Thoracic aorta (tissue), 2 donors: ENCODE measurements around the gene MICB. TPM values are rescaled to one million over a fixed set of nuclear protein-coding genes. Genes with fewer than 3 reads are reported as not detected.

Experiments
- ATAC-seq: fragments of 150-250 bp; one replicate; pipeline ENCODE4 v1.8.0; 2017; ENCODE audit warnings: low read depth; ENCODE audit not compliant: insufficient number of reproducible peaks, low FRiP score
- DNase-seq: peaks from one replicate; pipeline ENCODE4 v3.0.0-alpha.2; 2020; ENCODE audit warnings: low spot score
- H3K27ac ChIP-seq, 2 donors: fragments of 200-600 bp; sonication (generic); 1 replicate in 1 of 2; 2 replicates in 1 of 2; pipeline ENCODE4 v1.5.1; 2016; ENCODE audit warnings: mild to moderate bottlenecking in 2 of 2, moderate library complexity in 2 of 2
- H3K27me3 ChIP-seq: fragments of 200-600 bp; sonication (generic); replicated peaks from 2 replicates; pipeline ENCODE4 v1.6.0; 2016; ENCODE audit warnings: mild to moderate bottlenecking; ENCODE audit not compliant: insufficient read depth
- H3K36me3 ChIP-seq: fragments of 200-600 bp; sonication (generic); one replicate; pipeline ENCODE4 v1.5.1; 2016
- H3K4me1 ChIP-seq, 2 donors: fragments of 200-600 bp; sonication (generic); 1 replicate in 1 of 2; 2 replicates in 1 of 2; pipeline versions ENCODE4 v1.5.1 to v1.6.0; 2016; ENCODE audit warnings: low read depth in 2 of 2, mild to moderate bottlenecking in 1 of 2; ENCODE audit not compliant: control insufficient read depth in 1 of 2
- H3K4me3 ChIP-seq: fragments of 200-600 bp; sonication (generic); 2 replicates; pipeline ENCODE4 v1.5.1; 2016; ENCODE audit warnings: mild to moderate bottlenecking
- H3K9me3 ChIP-seq: fragments of 200-600 bp; sonication (generic); 2 replicates; pipeline ENCODE4 v1.5.1; 2016
- total RNA-seq, 2 donors: library from RNA; depleted of rRNA; stranded (reverse); fragments of >200 nt; gene quantifications; one replicate each; pipeline versions ENCODE4 v1.1.0 to v1.2.3, GENCODE V29; 2016
- TF ChIP-seq, protein P1 (sequence below): fragments of 200-600 bp; sonication (generic); IDR thresholded peaks from one replicate; pipeline ENCODE4 v1.5.1; 2019; ENCODE audit warnings: antibody characterized with exemption

MICB gene
- total RNA-seq, 2 donors from 2014 or later: 4.1 to 6.6 TPM

DNA sequence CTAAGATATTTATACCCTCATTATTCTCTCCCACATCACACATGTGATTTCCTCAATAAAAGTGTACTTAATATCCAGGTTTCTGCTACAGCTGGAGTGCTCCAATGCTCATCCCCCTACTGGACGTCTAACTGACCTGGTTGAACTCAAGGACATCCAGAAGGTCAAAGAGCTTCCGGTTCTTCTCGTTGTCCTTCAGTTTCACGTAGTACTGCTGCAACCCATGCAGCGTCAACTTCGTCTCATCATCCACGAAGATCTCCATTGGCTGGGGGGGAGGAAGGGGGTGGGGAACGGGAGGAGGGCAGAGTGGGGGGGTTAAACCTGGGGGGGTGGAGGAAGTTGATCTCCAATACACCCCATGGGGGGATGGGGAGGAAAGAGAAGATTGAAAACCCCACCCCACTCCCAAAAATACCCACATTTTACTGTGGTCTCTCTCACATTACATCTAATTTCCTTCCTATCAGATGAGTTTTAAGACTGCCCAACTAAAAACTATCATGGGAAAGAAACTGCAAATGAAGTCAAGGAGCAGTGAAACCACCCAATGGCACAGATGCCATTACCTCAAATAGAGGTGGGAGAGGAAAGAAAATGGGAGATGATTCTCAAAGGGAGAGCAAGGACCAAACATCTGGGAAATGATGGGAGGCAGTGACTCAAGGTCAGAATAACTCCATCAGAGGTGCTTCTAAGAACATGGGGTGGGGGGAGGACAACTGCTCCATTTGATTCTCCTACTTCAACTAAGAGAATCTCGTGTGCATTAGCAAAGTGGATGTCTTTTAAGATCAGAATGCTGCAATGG is 34.9 kb downstream of the MICB start:
- DNase-seq (no peak), ATAC-seq (no peak)
- no peak overlapping the region for H3K4me3 ChIP-seq
- TF ChIP-seq, protein P1, sequence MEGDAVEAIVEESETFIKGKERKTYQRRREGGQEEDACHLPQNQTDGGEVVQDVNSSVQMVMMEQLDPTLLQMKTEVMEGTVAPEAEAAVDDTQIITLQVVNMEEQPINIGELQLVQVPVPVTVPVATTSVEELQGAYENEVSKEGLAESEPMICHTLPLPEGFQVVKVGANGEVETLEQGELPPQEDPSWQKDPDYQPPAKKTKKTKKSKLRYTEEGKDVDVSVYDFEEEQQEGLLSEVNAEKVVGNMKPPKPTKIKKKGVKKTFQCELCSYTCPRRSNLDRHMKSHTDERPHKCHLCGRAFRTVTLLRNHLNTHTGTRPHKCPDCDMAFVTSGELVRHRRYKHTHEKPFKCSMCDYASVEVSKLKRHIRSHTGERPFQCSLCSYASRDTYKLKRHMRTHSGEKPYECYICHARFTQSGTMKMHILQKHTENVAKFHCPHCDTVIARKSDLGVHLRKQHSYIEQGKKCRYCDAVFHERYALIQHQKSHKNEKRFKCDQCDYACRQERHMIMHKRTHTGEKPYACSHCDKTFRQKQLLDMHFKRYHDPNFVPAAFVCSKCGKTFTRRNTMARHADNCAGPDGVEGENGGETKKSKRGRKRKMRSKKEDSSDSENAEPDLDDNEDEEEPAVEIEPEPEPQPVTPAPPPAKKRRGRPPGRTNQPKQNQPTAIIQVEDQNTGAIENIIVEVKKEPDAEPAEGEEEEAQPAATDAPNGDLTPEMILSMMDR: no peak
- H3K36me3 ChIP-seq: peaks cover 63% of the 10 kb centered on the region
- no peaks in the 10 kb centered on the region for H3K27me3 ChIP-seq
- no peak overlapping the region for H3K27ac ChIP-seq
- H3K4me1 ChIP-seq: no peaks in the 10 kb centered on the region
- H3K9me3 ChIP-seq: no peaks in the 10 kb centered on the region

DNA sequence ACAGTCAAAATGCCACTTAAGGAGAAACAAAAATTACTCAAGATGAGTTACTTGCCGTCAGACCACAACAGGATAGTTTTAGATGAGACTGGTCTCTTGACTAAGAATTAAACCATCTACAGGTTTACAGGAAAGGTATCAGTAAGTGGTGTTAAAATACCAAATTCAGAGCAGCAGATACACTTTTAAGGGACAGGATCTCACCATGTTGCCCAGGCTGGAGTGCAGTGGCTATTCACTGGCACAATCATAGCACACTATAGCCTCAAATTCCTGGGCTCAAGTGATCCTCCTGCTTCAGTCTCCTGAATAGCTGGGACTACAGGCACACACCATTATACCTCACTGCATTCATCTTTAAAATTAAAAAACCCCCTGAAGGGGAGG is 35.5 kb downstream of the MICB start:
- DNase-seq (no peak), ATAC-seq (no peak)
- peaks cover 67% of the 10 kb centered on the region for H3K36me3 ChIP-seq
- no peak overlapping the region for H3K27ac ChIP-seq
- TF ChIP-seq, protein P1: no peak
- H3K27me3 ChIP-seq: no peaks in the 10 kb centered on the region
- H3K9me3 ChIP-seq: no peaks in the 10 kb centered on the region
- H3K4me1 ChIP-seq: peaks cover 0 to 2% of the 10 kb centered on the region in 2 donors
- H3K4me3 ChIP-seq: no peak overlapping the region

DNA sequence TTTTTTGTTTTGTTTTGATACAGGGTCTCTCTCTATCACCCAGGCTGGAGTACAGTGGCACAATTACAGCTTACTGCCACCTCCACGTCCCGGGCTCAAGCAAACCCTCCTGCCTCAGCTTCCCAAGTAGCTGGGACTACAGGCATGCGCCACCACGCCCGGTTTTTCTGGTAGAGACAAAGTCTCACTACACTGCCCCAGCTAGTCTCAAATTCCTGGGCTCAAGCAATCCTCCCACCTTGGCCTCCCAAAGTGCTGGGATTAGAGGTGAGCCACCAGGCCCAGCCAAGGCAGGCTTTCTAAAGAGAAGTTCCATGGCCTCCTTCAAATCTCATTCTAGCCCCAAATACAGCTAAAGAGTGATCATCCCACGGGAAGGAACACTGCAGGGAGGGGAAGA is 36.1 kb downstream of the MICB start:
- no peak overlapping the region for H3K27ac ChIP-seq
- DNase-seq (no peak), ATAC-seq (no peak)
- H3K9me3 ChIP-seq: no peaks in the 10 kb centered on the region
- TF ChIP-seq, protein P1: no peak
- peaks cover 2 to 7% of the 10 kb centered on the region in 2 donors for H3K4me1 ChIP-seq
- peaks cover 73% of the 10 kb centered on the region for H3K36me3 ChIP-seq
- H3K4me3 ChIP-seq: no peak overlapping the region
- no peaks in the 10 kb centered on the region for H3K27me3 ChIP-seq

DNA sequence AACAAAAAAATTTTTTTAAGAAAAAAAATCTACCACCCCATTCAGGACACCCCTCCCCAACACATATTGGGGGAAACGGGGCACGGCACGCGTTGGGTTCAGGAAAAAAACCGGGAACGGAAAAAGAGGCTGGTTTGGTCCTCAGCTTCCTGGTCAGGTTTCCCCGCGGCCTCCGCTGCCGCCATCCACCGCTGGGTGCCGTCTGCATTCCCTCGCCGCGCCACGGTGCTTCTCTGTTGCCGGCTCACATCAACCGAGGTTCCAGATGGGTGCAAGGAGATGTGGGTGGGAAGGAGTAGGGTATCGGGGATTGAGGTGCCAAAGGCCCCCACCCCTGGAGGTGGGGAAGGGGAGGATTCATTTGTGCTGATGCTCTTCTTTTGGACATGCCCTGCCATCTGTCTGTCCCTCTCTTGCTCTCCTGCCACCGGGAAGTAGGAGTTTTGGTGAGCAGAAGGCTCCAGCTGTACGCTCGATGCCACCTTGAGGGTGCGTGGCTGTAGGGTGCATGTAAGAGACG is 36.6 kb downstream of the MICB start:
- H3K9me3 ChIP-seq: no peaks in the 10 kb centered on the region
- H3K36me3 ChIP-seq: peaks cover 77% of the 10 kb centered on the region
- H3K27me3 ChIP-seq: no peaks in the 10 kb centered on the region
- H3K27ac ChIP-seq: no peak overlapping the region
- peaks cover 7 to 13% of the 10 kb centered on the region in 2 donors for H3K4me1 ChIP-seq
- H3K4me3 ChIP-seq: no peak overlapping the region
- DNase-seq (no peak), ATAC-seq (no peak)
- TF ChIP-seq, protein P1: no peak

DNA sequence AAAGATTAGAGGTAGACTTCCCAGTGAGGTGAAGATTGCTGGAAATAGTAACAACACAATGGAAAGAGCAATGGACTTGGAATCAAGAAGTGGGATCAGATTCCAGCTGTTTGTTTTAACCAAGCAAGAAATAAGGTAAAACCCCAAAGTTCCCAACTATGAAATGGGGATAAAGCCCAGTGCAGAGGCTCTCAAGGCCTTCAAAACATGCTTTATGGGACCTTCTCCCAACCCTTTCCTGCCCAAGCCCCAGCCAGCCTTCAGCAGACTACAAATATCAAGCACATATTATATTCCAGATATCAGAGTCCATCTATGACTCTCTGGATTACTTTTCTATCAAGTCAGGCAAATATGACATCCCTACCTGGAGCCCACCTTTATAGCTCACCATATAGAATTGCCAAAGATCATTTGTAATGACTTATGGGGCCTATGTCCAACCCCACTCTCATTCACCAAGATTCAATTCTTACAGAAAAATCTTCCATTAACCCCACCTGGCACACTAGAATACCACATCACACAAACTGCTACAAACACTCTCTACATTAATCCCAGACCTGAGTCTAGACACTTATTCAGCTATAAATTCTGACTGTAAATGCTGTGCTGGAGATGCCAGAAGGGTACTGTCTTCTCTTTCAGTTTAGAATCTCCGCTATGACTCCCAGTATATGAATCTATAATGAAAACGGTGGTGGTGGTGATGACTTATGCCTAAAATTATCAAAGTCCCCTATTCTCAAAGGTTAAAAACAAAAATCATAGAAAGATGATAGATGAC is 37.8 kb downstream of the MICB start:
- Histone ChIP-seq H3K27ac (no peak overlapping the region), H3K4me1 (peaks cover 19 to 25% of the 10 kb centered on the region in 2 donors), H3K9me3 (no peaks in the 10 kb centered on the region), H3K4me3 (no peak overlapping the region), H3K36me3 (peaks cover 71% of the 10 kb centered on the region), H3K27me3 (no peaks in the 10 kb centered on the region)
- DNase-seq: no peak
- TF ChIP-seq, protein P1: no peak
- no peak for ATAC-seq
